IMR-90 (cell line): ENCODE measurements around the gene DGKQ. TPM values are rescaled to one million over a fixed set of nuclear protein-coding genes. Genes with fewer than 3 reads are reported as not detected.

ENCODE experiments used
- ATAC-seq: fragments of 200-7000 bp; cut with Tn5 transposase; 2 replicates; pipeline ENCODE4 v1.9.1; 2020; ENCODE audit warnings: low read depth, mild to moderate bottlenecking, moderate library complexity
- BruUV-seq: library from RNA; stranded (reverse); fragments of 400-500 nt; replicated peaks from 2 replicates; lab custom pipeline; 2021; lab: Mats Ljungman, UMichigan
- CTCF ChIA-PET: fragments of 300-600 bp; formaldehyde crosslinking; extraction: SDS; loops from one replicate; lab custom pipeline; 2021; ENCODE audit warnings: antibody characterized with exemption; lab: Yijun Ruan, JAX
- POLR2A ChIA-PET: fragments of 300-600 bp; sonication (Branson Sonifier 250); formaldehyde crosslinking; loops from one replicate; lab custom pipeline; 2022; ENCODE audit warnings: antibody characterized with exemption; ENCODE audit not compliant: unreplicated experiment; lab: Charles Lee
- DNase-seq: peaks from one replicate; pipeline ENCODE4 v3.0.0; 2013
- H2AFZ ChIP-seq: replicated peaks from 2 replicates; pipeline ENCODE3; 2013; ENCODE audit warnings: low read length, mild to moderate bottlenecking; ENCODE audit not compliant: poor library complexity
- H2AK5ac ChIP-seq: 2 replicates; pipeline ENCODE4 v1.6.1; 2013; ENCODE audit warnings: low read depth, low read length, inconsistent platforms
- H2AK9ac ChIP-seq: replicated peaks from 2 replicates; pipeline ENCODE3; 2013; ENCODE audit warnings: mild to moderate bottlenecking, low read depth, low read length, moderate library complexity; ENCODE audit not compliant: poor library complexity
- H2BK120ac ChIP-seq: 2 replicates; pipeline ENCODE4 v1.6.1; 2013; ENCODE audit warnings: low read depth, low read length, inconsistent platforms
- H2BK15ac ChIP-seq: 3 replicates; pipeline ENCODE4 v1.6.1; 2013; ENCODE audit warnings: low read depth, low read length, inconsistent platforms
- H2BK20ac ChIP-seq: 2 replicates; pipeline ENCODE4 v1.6.1; 2013; ENCODE audit warnings: low read depth, mild to moderate bottlenecking, inconsistent platforms, low read length, moderate library complexity
- H2BK5ac ChIP-seq: 2 replicates; pipeline ENCODE4 v1.6.1; 2013; ENCODE audit warnings: mild to moderate bottlenecking, low read depth, low read length, inconsistent platforms; ENCODE audit not compliant: poor library complexity, severe bottlenecking
- H3K14ac ChIP-seq: replicated peaks from 2 replicates; pipeline ENCODE4 v1.6.1; 2013; ENCODE audit warnings: low read depth, low read length, inconsistent platforms
- H3K18ac ChIP-seq: 2 replicates; pipeline ENCODE4 v1.6.1; 2013; ENCODE audit warnings: low read depth, low read length, control low read depth
- H3K23ac ChIP-seq: 2 replicates; pipeline ENCODE4 v1.6.1; 2013; ENCODE audit warnings: low read depth, low read length, inconsistent platforms
- H3K27ac ChIP-seq: 2 replicates; pipeline ENCODE4 v1.5.1; 2013; ENCODE audit warnings: mild to moderate bottlenecking, control low read depth, low read length; ENCODE audit not compliant: insufficient read depth
- H3K27me3 ChIP-seq: 2 replicates; pipeline ENCODE4 v1.6.1; 2013; ENCODE audit warnings: low read length; ENCODE audit not compliant: control insufficient read depth, insufficient read depth
- H3K36me3 ChIP-seq: 2 replicates; pipeline ENCODE4 v1.6.1; 2013; ENCODE audit warnings: low read length, mixed read lengths; ENCODE audit not compliant: control insufficient read depth, insufficient read depth
- H3K4ac ChIP-seq: 2 replicates; pipeline ENCODE4 v1.6.1; 2013; ENCODE audit warnings: low read depth, low read length, inconsistent platforms
- H3K4me1 ChIP-seq: 2 replicates; pipeline ENCODE4 v1.6.1; 2013; ENCODE audit warnings: low read length, mixed read lengths; ENCODE audit not compliant: control insufficient read depth, insufficient read depth
- H3K4me2 ChIP-seq: 2 replicates; pipeline ENCODE4 v1.6.1; 2013; ENCODE audit warnings: low read depth, mild to moderate bottlenecking, control low read depth, low read length, moderate library complexity
- H3K4me3 ChIP-seq: 2 replicates; pipeline ENCODE4 v1.5.1; 2013; ENCODE audit warnings: low read depth, mild to moderate bottlenecking, control low read depth, low read length, moderate library complexity; ENCODE audit not compliant: insufficient read depth
- H3K56ac ChIP-seq: 2 replicates; pipeline ENCODE4 v1.6.1; 2013; ENCODE audit warnings: low read length, inconsistent platforms; ENCODE audit not compliant: insufficient read depth; ENCODE audit errors: extremely low read depth
- H3K79me1 ChIP-seq, 2 experiments: 2 replicates each; pipeline ENCODE4 v1.6.1; 2013; ENCODE audit warnings: low read length in 2 of 2, inconsistent platforms in 1 of 2, low read depth in 1 of 2
- H3K9ac ChIP-seq: 2 replicates; pipeline ENCODE4 v1.6.1; 2013; ENCODE audit warnings: low read depth, low read length, control low read depth
- H3K9me1 ChIP-seq: 2 replicates; pipeline ENCODE4 v1.6.1; 2013; ENCODE audit warnings: low read length, inconsistent platforms; ENCODE audit not compliant: insufficient read depth
- H3K9me3 ChIP-seq: 2 replicates; pipeline ENCODE4 v1.6.1; 2013; ENCODE audit warnings: low read length; ENCODE audit not compliant: control insufficient read depth, insufficient read depth
- H4K20me1 ChIP-seq: 2 replicates; pipeline ENCODE4 v1.6.1; 2013; ENCODE audit warnings: low read length, inconsistent platforms; ENCODE audit not compliant: insufficient read depth
- H4K5ac ChIP-seq: 2 replicates; pipeline ENCODE4 v1.6.1; 2013; ENCODE audit warnings: mild to moderate bottlenecking, low read depth, low read length, control low read depth
- H4K8ac ChIP-seq, 2 experiments: 2 replicates each; pipeline ENCODE4 v1.6.1; 2013; ENCODE audit warnings: low read depth in 2 of 2, low read length in 2 of 2, control low read depth in 1 of 2, inconsistent platforms in 1 of 2
- H4K91ac ChIP-seq: 2 replicates; pipeline ENCODE4 v1.6.1; 2013; ENCODE audit warnings: low read depth, low read length, inconsistent platforms; ENCODE audit not compliant: insufficient read depth
- POLR2A ChIP-seq: IDR thresholded peaks from 2 replicates; pipeline ENCODE4 v1.6.1; 2012; ENCODE audit warnings: mild to moderate bottlenecking, low read depth, low read length
- RFX5 ChIP-seq: IDR thresholded peaks from 2 replicates; pipeline ENCODE4 v1.8.0; 2012; ENCODE audit warnings: low read depth, mild to moderate bottlenecking, low read length, moderate library complexity
- SMC3 ChIP-seq: fragments of 150-350 bp; IDR thresholded peaks from 2 replicates; pipeline ENCODE4 v1.6.1; 2016; ENCODE audit warnings: low read depth, mild to moderate bottlenecking, antibody characterized with exemption, low read length, moderate library complexity
- WGBS, 2 experiments: methylation state at CpG; one replicate each; pipeline versions ENCODE4 v1.1.5 to v1.1.7; 2013; ENCODE audit warnings: missing lambda C conversion rate in 2 of 2; ENCODE audit not compliant: insufficient read length in 1 of 2; ENCODE audit errors: extremely low coverage in 2 of 2; 5-methylcytosine and 5-hydroxymethylcytosine counted together
- dilution Hi-C: fragments of 300-500 bp; cut with HindIII; formaldehyde crosslinking; loops from one replicate; pipeline ENCODE4 v1.14.3; 2018; ENCODE audit warnings: low sequenced_read_pairs; ENCODE audit not compliant: unreplicated experiment
- in situ Hi-C: fragments of 300-500 bp; cut with MboI; formaldehyde crosslinking; loops from 3 replicates; pipeline ENCODE4 v1.14.3; 2019; ENCODE audit warnings: low sequenced_read_pairs, inconsistent platforms, mixed read lengths
- intact Hi-C: fragments of 100-400 bp; cut with micrococcal nuclease; formaldehyde crosslinking; loops from 2 replicates; pipeline ENCODE4 v1.10.0; 2022
- polyA plus RNA-seq, 3 experiments: library from polyadenylated mRNA; depleted of rRNA; stranded (reverse); fragments of >200 nt; gene quantifications; 2 replicates each; pipeline ENCODE4 v1.2.3, GENCODE V29; 2012; ENCODE audit warnings: low replicate concordance in 1 of 3
- total RNA-seq: library from RNA; depleted of rRNA; stranded (reverse); fragments of >200 nt; gene quantifications from 2 replicates; pipeline ENCODE4 v1.2.3, GENCODE V29; 2012

DGKQ gene
- total and polyA plus RNA-seq, 2 of the 4 experiments (the other 2 are of a cell fraction), result 4.3 to 15.6 TPM

DNA sequence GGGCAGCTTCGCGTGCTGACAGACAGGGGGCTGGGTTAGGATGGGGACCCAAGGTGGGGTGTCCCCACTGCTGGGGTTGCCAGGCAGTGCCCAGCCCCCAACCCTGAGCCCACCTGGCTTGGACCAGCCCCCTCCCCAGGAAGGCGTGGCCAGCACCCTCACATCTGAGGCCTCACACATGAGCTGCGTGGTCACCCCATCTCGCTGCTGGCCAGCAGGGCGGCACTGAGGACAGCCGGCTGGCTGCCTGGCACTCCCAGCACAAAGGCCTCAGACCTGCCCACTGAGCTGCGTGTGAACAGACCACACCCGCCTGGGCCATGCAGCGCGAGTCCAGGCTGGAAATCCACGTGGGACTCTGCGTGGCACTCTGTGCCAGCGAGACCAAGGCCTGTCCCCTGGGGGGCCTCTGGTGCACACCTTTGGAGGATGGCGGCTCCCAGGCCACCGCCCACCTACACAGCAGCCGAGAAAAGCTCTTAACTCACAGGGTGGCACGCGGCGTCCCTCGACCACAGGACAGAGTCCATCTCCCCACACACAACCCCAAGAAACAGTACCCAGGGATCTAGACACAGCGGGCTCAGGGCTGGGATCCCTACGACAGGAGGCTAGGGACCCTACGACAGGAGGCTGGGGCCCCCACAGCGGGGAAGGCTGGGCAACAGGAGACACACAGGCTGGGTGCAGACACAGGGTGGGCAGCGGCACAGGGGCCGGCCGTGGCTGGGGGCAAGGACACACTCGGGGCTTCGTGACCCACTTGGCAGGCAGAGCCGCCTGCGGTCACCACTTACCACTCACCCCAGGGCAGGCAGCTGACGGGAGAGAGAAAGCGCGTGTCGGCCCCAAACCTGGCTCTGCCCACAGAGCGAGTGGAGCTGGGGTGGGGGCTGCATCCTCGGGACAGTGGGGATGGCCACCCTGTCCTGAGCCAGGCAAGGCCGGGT, 9.8 kb downstream of the DGKQ start:
- Histone ChIP-seq H4K8ac (no peak overlapping the region), H4K5ac (no peak overlapping the region), H3K56ac (no peak overlapping the region), H3K9me3 (no peaks in the 10 kb centered on the region), H2BK20ac (no peak overlapping the region), H3K4me2 (no peak overlapping the region), H3K27ac (no peak overlapping the region), H3K23ac (no peak overlapping the region), H3K36me3 (peaks cover 59% of the 10 kb centered on the region), H2AK9ac (no peak overlapping the region), H3K9ac (no peak overlapping the region), H2AK5ac (no peak overlapping the region), H3K18ac (no peak overlapping the region), H3K9me1 (no peaks in the 10 kb centered on the region), H3K4me1 (no peaks in the 10 kb centered on the region), H3K4me3 (no peak overlapping the region), H2AFZ (peak overlapping the region; percentile 58), H4K20me1 (no peaks in the 10 kb centered on the region; the same call in 1 of the 2 replicates), H3K4ac (no peak overlapping the region), H3K27me3 (no peaks in the 10 kb centered on the region), H4K91ac (no peak overlapping the region), H3K79me1 (no peaks in the 10 kb centered on the region), H2BK120ac (no peak overlapping the region), H3K14ac (no peak overlapping the region), H2BK15ac (no peak overlapping the region), H2BK5ac (no peak overlapping the region)
- in situ Hi-C loops, result no loop called here
- no TSS peak for BruUV-seq
- 87% methylated on average over 15 of the region's 39 CpGs; no CpG with 5 or more reads in 1 of the 2 experiments for WGBS, 2 experiments
- dilution Hi-C loops, result no loop called here
- ATAC-seq, result no peak
- CTCF ChIA-PET, result no interaction called here
- DNase-seq, result no peak
- no peak for TF ChIP-seq SMC3
- no peak for TF ChIP-seq POLR2A
- TF ChIP-seq RFX5, result no peak
- intact Hi-C loops, result no loop called here
- POLR2A ChIA-PET, result no interaction called here
